ENCODE measurements around the gene GFOD2.

DNA sequence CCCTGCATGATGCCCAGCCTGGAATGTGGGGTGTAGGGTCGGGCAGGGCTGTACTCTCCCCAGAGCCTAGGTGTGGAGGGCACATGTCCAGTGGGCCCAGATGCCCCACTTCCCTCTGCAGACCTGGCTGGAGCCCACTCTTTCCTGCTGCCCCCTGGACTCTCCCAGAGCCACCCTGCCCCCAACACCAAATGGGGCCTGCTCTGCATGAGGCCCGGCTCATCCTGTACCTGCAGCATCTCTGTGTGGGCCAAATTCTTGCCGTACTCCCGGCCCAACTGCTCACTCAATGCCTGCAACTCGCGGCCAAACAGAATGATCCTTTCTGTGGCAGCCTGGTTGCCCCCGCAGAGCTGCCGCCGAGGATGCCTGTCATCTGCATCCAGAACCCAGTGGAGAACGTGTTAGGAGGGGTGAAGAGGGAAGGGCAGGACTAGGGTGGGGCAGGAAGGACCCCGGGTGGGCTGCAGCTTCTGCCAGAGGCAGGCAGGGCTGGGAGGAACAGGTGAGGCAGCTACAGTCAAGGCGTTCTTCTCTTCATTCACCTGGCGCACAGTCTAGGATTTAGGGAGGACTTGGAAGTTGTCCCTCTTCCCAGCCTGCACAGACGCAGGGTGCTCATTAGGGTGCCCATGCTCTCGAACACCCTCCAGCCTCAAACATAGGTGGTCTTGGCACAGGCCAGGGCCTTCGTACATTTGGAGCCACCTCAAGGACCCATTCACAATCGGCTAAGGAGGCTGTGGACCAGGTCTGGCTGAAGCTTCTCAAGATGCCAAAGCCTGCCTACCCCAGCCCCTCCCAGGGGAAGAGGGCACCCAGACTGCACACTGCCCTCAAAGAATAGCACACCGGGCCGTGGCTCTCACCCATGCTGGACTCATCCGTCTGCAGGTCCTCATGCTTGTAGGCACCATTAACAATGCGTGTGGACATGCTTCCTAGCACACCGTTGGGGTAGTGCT, 8.7 kb upstream of the GFOD2 start:
- TF ChIP-seq ATF3 (CRISPR knock-in tag; IDR thresholded peaks at IDR 0.05), result no peak
- TF ChIP-seq ZNF253 (CRISPR knock-in tag; IDR thresholded peaks at IDR 0.05; ENCODE audit: borderline replicate concordance), result no peak
